Ovary (tissue), 9 donors: ENCODE measurements around the gene RELA. TPM values are rescaled to one million over a fixed set of nuclear protein-coding genes. Genes with fewer than 3 reads are reported as not detected.

ENCODE experiments used
- DNase-seq, 5 donors: peaks; one replicate each; pipeline ENCODE4 v3.0.0-alpha.2; 2019 to 2020
- H3K27ac ChIP-seq, 2 donors: fragments of 200-600 bp; one replicate each; pipeline versions ENCODE4 v1.5.1 to v1.8.0; 2019 to 2022
- H3K27me3 ChIP-seq: fragments of 200-600 bp; one replicate; pipeline ENCODE4 v1.8.0; 2022
- H3K36me3 ChIP-seq: fragments of 200-600 bp; sonication (generic); one replicate; pipeline ENCODE4 v1.5.1; 2019
- H3K4me1 ChIP-seq: one replicate; pipeline ENCODE4 v1.8.1; 2013; ENCODE audit warnings: mild to moderate bottlenecking, moderate library complexity; ENCODE audit not compliant: insufficient read depth
- H3K4me3 ChIP-seq: fragments of 200-600 bp; sonication (generic); one replicate; pipeline ENCODE4 v1.5.1; 2017
- H3K9me3 ChIP-seq, 2 donors: fragments of 200-600 bp in 1 of 2; sonication (generic) in 1 of 2; one replicate each; pipeline versions ENCODE4 v1.5.1 to v1.8.1; 2013 to 2019; ENCODE audit warnings: mild to moderate bottlenecking in 1 of 2, moderate library complexity in 1 of 2
- EP300 ChIP-seq: sonication (generic); formaldehyde crosslinking; IDR thresholded peaks from one replicate; pipeline ENCODE4 v1.6.1; 2017; ENCODE audit warnings: antibody characterized with exemption
- POLR2A ChIP-seq: fragments of 450-650 bp; IDR thresholded peaks from one replicate; pipeline ENCODE4 v1.6.1; 2017; ENCODE audit warnings: antibody characterized with exemption, mild to moderate bottlenecking, moderate library complexity
- WGBS, 3 donors: extraction: QIAGEN DNeasy Blood & Tissue Kit in 1 of 3; methylation state at CpG; one replicate each; pipeline versions ENCODE4 v1.1.5 to v1.1.7; 2013 to 2017; 5-methylcytosine and 5-hydroxymethylcytosine counted together
- intact Hi-C, 4 donors: fragments of 100-400 bp; cut with DNase I; formaldehyde crosslinking; loops; one replicate each; pipeline versions ENCODE4 v1.11.0 to v1.15.1; 2022 to 2023
- polyA plus RNA-seq, 2 donors: library from polyadenylated mRNA; stranded (reverse); fragments of 200-250 nt in 1 of 2; fragments of 350-450 nt in 1 of 2; fragmentation: Illumina TruSeq in 1 of 2; extraction: RNeasy Lipid Tissue Mini Kit (QIAGEN cat#74804) in 1 of 2; gene quantifications; one replicate each; pipeline ENCODE4 v1.2.3, GENCODE V29; 2013 to 2014
- total RNA-seq, 7 donors: library from RNA; depleted of rRNA in 2 of 7; stranded (reverse); fragments of >200 nt in 2 of 7; fragmentation: NEBNext Ultra II Directional in 3 of 7; extraction: Animal tissue kit (Norgen Biotek cat#: 25700) in 3 of 7; gene quantifications; one replicate each; pipeline versions ENCODE4 v1.1.0 to v1.2.4, GENCODE V29; 2016 to 2023
- TF ChIP-seq, protein P1 (sequence below), 3 donors: fragments of 450-650 bp in 2 of 3; fragments of 200-600 bp in 1 of 3; IDR thresholded peaks; one replicate each; pipeline versions ENCODE4 v1.5.1 to v1.8.0; 2016 to 2022; ENCODE audit warnings: antibody characterized with exemption in 3 of 3, mild to moderate bottlenecking in 1 of 3
- donor health status: DM: no; HTN: no; CAD: no; lungs with moderate emphysema.
- donor health status: DM: no; HTN: no; CAD: no.
- donor health status: Bipolar disorder and iron deficiency.
- donor health status: DM: yes; HTN: yes; CAD: no.
- donor health status: DM: no; HTN: no; CAD: no.
- donor health status: DM: yes; HTN: yes; CAD: no.

RELA gene
- total and polyA plus RNA-seq, 9 donors, result 50.8 to 102 (median 83.2) TPM

- DNase-seq, result peak; percentile 74 to 85 (median 83)
- Histone ChIP-seq H3K9me3 (no peaks in the 10 kb centered on the region), H3K27me3 (no peaks in the 10 kb centered on the region), H3K36me3 (no peaks in the 10 kb centered on the region), H3K27ac (peak overlapping the region; percentile 61 to 81), H3K4me3 (peak overlapping the region; percentile 23), H3K4me1 (peaks cover 18% of the 10 kb centered on the region)
- WGBS, 3 donors, result 16 to 34% (median 23%) methylated on average over 64 to 87 of the region's 87 CpGs
- intact Hi-C loops, result no loop called here
- TF ChIP-seq EP300 (no peak), POLR2A (no peak)
- TF ChIP-seq, protein P1, sequence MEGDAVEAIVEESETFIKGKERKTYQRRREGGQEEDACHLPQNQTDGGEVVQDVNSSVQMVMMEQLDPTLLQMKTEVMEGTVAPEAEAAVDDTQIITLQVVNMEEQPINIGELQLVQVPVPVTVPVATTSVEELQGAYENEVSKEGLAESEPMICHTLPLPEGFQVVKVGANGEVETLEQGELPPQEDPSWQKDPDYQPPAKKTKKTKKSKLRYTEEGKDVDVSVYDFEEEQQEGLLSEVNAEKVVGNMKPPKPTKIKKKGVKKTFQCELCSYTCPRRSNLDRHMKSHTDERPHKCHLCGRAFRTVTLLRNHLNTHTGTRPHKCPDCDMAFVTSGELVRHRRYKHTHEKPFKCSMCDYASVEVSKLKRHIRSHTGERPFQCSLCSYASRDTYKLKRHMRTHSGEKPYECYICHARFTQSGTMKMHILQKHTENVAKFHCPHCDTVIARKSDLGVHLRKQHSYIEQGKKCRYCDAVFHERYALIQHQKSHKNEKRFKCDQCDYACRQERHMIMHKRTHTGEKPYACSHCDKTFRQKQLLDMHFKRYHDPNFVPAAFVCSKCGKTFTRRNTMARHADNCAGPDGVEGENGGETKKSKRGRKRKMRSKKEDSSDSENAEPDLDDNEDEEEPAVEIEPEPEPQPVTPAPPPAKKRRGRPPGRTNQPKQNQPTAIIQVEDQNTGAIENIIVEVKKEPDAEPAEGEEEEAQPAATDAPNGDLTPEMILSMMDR (IDR thresholded peaks at IDR 0.05), result no peak
Measured at GRCh38 chr11:65646958-65647701, 15.6 kb downstream of the RELA start.

DNA sequence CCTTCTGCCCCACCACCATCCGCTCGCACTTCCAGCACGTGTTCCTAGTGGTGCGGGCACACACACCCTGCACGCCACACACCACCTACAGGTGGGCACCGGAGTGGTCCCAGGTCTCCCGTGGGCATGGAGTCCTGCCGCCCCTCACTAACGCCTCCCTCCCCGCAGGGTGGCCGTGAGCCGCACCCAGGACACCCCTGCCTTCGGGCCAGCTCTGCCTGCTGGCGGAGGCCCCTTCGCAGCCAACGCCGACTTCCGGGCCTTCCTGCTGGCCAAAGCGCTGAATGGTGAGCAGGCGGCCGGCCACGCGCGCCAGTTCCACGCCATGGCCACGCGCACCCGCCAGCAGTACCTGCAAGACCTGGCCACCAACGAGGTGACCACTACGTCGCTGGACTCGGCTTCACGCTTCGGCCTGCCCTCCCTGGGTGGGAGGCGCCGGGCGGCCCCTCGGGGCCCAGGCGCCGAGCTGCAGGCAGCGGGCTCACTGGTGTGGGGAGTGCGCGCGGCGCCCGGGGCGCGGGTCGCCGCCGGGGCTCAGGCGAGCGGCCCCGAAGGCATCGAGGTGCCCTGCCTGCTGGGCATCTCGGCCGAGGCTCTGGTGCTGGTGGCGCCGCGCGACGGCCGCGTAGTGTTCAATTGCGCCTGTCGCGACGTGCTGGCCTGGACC lies 16.3 kb downstream of the RELA start:
- Histone ChIP-seq H3K36me3 (no peaks in the 10 kb centered on the region), H3K27me3 (no peaks in the 10 kb centered on the region), H3K4me1 (peaks cover 12% of the 10 kb centered on the region), H3K27ac (peak overlapping the region in 1 of 2 donors; percentile 81), H3K9me3 (no peaks in the 10 kb centered on the region), H3K4me3 (no peak overlapping the region)
- no peak for TF ChIP-seq POLR2A
- DNase-seq, result peak in 1 of 5 donors; percentile 53
- intact Hi-C loops, result no loop called here
- 81 to 89% (median 88%) methylated on average over 52 to 68 of the region's 68 CpGs for WGBS, 3 donors

- TF ChIP-seq, protein P1 (IDR thresholded peaks at IDR 0.05), result no peak
- no peak for TF ChIP-seq EP300
- TF ChIP-seq POLR2A, result no peak
- H3K27ac ChIP-seq, result no peak overlapping the region
- no peak for DNase-seq
- intact Hi-C loops, result no loop called here
- H3K36me3 ChIP-seq, result no peaks in the 10 kb centered on the region
- H3K4me3 ChIP-seq, result no peak overlapping the region
- peaks cover 8% of the 10 kb centered on the region for H3K4me1 ChIP-seq
- H3K9me3 ChIP-seq, result no peaks in the 10 kb centered on the region
- WGBS, 3 donors, result 61 to 66% (median 63%) methylated on average over 10 of the region's 10 CpGs
- H3K27me3 ChIP-seq, result no peaks in the 10 kb centered on the region
Measured at GRCh38 chr11:65645710-65646109, 17.0 kb downstream of the RELA start.

GRCh38 chr11:65644837-65645236 lies 17.9 kb downstream of the RELA start:
- peaks cover 4% of the 10 kb centered on the region for H3K4me1 ChIP-seq
- no peaks in the 10 kb centered on the region for H3K9me3 ChIP-seq
- TF ChIP-seq POLR2A (no peak), EP300 (no peak)
- TF ChIP-seq, protein P1 (IDR thresholded peaks at IDR 0.05), result no peak
- H3K27ac ChIP-seq, result no peak overlapping the region
- H3K4me3 ChIP-seq, result no peak overlapping the region
- no peaks in the 10 kb centered on the region for H3K36me3 ChIP-seq
- intact Hi-C loops, result no loop called here
- whole genome bisulfite sequencing, 3 donors, result 81 to 89% (median 88%) methylated on average over 11 of the region's 11 CpGs
- DNase-seq, result no peak
- no peaks in the 10 kb centered on the region for H3K27me3 ChIP-seq

DNA sequence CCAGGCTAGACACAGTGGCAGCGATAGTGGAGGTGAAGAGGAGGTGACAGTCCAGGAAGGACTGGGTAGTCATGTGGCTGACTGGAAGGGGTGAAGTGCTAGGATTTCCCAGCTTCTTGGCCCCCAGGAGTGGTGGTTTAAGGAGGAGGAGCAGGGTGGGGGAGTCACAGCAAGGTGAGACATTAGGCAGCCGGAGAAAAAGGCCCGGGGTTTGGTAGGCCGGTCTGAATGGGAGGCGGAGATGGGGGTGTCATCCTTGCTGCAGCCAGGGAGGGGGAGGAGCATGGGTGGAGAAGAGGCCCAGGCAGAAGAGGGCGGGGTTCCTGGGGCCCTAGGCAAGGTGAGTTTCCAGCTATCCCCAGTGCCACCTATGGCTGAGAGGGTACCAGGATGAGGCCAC lies 18.7 kb downstream of the RELA start:
- DNase-seq, result no peak
- Histone ChIP-seq H3K36me3 (no peaks in the 10 kb centered on the region), H3K9me3 (no peaks in the 10 kb centered on the region), H3K27ac (no peak overlapping the region), H3K4me3 (no peak overlapping the region), H3K4me1 (peaks cover 4% of the 10 kb centered on the region), H3K27me3 (no peaks in the 10 kb centered on the region)
- 61 to 69% (median 64%) methylated on average over 6 of the region's 6 CpGs for WGBS, 3 donors
- intact Hi-C loops, result no loop called here
- TF ChIP-seq POLR2A (no peak), EP300 (no peak)
- TF ChIP-seq, protein P1 (IDR thresholded peaks at IDR 0.05), result no peak
